T-helper 1 cell (primary cell): ENCODE data around the gene STK26.
"Not testable (repeated sequence)": the region's sequence is repeated elsewhere in the genome, so short reads cannot be mapped to it uniquely, and the experiment has no call there.

Experiments used
- DNase-seq, 5 donors: peaks; one replicate each; pipeline ENCODE4 v3.0.0-alpha.2; 2012 to 2020

Gene STK26

DNA sequence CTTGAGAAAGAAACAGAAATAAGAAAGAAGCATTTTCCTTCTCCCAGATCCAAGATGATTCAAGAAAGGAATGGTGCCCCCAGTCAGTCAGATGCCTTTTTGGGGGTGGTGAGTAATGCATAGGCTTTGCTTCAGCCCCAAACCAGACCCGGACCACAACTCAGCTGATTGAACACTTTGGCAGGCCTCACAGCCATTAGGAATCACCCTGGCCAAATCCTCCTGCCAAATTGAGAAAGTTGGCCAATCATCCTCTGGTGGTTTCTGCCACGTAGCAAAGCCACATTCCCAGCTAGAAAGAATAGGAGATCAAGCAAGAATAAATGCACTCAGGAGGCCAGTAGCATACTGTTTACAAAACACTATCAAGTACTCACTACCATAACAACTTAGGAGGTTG lies 71.1 kb downstream of the STK26 start:
- no peak for DNase-seq

DNA sequence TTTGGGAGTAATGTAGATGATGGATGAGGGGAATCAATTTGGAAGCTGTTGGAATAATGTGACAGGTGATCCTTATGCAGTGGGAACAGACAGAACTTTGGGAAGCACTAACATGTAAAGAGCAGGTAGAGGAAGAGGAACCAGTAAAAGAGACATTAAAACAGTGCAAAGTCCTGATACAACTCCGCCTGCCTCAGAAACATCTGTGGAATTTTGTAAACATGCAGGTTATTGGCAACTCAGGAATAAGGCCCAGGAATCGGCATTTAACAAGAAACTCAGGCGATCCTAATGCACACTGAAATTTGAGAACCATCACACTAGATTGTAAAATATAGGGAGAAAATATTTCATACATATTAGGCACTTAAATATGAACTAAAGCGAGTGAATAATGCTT lies 75.6 kb downstream of the STK26 start:
- not testable (repeated sequence) for DNase-seq

DNA sequence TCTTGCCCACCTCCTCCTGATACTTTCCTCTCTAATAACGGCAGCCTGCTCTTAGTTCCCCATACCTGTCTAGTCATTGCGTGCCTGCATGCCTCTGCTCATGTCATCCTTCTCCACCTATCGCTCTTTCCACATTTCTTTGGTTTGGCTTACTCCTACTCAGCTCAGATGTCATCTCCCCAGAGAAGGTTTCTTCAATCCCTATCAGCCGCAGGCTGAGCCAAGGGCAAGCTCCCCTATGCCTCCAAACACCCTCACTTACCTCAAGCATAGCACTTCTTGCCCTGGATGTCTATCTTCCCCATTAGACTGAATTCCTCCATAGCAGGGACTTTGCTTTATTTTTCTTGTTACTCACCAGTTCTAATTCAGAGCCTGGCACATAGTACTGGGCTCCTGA lies 78.1 kb downstream of the STK26 start:
- no peak for DNase-seq

DNA sequence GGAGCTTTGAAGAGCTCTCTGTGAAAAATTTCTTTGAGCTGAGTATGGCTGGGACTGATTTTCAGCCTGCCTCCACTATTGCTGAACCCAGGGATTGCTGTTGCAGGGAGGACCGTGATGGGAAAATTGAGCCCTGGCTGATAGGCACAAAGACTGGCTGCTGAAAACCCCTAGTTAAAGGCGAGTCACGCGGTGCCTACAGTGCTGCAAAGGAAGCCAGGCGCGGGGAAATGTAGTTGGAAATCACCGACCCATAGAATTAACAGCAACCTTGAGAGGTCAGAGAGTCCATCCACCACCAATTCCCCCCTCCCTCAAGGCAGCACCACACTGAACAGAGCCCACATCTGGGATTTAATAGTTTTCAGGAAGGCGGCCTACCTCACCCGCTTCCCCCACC lies 78.7 kb downstream of the STK26 start:
- DNase-seq = no peak

DNA sequence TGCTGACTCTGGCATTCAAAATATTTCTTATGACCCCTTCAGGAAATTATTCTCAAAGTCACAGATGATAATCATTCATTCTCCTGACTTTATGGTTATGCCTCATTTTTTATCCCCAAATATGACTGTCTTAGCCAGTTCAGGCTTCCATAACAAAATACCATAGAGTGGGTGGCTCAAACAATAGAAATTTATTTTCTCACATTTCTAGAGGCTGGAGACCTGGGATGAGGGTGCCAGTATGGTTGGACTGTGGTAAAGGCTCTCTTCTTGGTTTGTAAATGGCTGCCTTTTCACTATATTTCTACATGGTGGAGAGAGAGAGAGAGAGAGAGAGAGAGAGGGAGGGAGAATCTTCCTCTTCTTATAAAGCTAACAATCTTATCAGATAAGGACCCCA lies 84.2 kb downstream of the STK26 start:
- no peak for DNase-seq

DNA sequence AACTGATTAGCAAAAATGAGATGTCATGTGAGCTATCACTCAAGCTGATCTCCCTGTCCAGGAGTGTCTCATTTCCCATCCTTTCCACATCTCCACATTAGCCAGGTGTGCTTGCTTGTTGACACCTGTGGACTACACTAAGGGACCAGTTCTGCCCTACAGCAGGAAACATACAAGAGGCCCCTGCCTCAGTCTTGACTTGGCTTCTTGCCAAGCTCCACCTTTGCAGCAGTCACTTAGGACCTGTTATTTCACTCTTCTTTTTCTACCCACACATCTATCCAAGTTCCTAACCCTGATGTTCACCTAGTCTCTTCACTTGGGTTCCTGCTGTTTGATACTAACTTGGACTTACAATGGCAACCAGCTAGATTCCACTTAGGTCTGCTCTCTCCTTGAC lies 91.5 kb downstream of the STK26 start:
- no peak for DNase-seq

DNA sequence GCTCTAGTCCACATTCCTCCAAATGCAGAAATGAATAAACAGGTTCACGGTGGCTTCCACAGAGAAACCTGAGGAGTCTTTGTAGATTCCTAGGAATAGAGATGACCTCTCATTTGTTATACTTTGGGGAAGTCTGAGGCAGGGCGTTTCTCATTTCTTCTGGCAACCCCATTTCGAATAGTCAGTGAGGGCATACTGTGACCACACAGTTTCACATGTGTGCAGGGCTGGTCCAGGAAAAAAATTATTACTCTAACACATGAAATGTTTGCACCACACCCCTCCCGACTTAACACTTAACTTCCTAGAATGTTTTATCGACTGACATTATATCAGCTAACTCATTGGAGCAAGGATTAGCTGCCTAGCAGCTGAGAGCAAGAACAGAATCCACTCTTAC lies 92.7 kb downstream of the STK26 start:
- no peak for DNase-seq

DNA sequence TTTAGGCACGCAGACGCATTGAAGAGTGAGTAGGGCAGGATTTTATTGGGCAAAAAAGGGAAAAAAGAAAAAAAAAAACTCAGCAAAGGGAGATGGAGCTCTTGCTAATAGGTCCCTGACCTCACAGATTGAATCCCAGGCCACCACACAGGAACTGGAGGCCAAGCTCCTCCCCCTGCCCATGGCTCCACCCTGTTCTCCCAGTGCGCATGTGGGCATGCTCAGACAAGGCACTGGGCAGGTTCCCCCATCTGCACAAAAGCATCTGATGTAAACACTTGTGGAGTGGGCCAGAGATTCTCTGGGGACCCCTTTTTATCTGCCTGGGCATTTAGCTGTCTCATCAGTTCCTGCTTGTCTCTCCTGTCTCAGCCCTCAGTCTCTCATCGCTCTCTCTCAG lies 95.3 kb downstream of the STK26 start:
- DNase-seq = no peak

DNA sequence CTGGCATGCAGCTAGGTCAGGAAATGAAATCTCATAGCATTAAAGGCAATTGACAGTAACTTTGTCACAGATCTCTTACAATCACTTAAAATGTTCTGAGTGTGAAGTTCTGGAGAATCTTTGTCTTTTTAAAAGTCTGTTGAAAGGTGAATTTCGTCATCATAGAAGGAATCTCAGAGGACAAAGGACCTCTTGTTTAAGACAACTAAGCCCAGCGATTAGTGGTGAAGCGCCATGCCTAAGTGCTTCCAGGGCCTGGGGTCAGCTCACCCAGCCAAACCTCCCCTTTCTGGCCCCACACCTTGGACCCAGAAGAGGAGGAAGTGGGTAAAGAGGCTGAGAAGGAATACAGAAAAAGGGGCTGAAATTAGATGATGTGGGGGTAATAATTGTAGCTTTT lies 96.2 kb downstream of the STK26 start:
- DNase-seq = no peak

DNA sequence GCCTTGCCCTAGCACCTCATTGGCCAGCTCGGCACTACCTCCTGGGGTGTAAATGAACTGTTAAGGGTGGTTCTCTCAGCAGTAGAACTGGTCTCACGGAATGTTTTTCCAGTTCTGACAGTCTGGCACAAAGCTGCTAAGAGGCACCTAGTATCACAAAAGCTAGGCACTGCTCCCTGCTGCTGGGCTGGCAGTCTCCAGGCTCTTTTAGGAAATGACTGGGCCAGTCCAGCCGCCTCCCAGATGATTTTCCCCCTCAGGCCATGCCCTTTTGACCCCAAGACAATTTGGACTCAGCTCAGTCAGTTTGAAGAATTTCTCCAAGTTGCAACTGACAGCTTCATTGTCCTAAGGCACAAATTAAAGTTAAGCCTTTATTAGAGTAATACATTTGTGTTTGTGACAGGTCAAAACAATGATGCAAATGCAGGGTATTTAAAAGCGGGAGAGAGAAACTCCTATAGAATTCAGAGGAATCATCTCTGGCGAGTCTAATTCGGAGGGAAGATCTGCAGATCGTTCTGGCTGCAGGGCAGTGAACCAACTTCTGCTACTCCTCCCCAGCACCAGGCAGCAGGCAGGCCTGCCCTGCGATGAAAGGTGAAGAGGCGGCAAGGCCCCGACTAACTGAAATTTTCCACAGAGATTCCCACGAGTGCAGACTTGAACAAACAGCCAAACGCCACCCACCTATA lies 96.9 kb downstream of the STK26 start:
- no peak for DNase-seq

DNA sequence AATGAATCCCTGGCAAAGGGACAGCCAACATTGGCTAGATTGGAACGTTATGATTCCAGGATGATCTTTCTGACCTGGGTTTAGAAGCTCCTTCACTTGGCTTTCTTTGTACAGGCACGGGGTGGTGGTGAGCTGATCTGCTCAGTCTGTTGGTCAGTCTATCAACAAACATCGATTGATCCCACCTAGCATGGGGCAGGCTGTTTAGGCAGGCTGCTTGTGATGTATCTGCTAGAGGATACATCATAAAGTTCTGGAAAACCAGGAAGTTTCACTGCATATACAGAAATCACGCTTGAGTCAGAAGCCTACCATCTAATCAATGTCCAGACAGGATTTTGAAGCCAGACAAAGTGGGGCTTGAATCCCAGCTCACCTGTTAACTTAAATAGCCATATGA lies 97.8 kb downstream of the STK26 start:
- no peak for DNase-seq
